GM12878 (cell line): ENCODE results near the gene REPS2.

ENCODE experiments used
- EZH2 ChIP-seq: IDR thresholded peaks from 2 replicates; pipeline ENCODE4 v1.6.1; 2012; ENCODE audit warnings: low read depth, mild to moderate bottlenecking, control low read depth, inconsistent platforms, low read length, borderline replicate concordance; ENCODE audit not compliant: control insufficient read depth
- TF ChIP-seq, protein P1 (sequence below): IDR thresholded peaks from 2 replicates; pipeline ENCODE4 v1.6.1; 2012; ENCODE audit warnings: low read length, inconsistent platforms
- TF ChIP-seq, protein P2 (sequence below): fragments of 450-650 bp; IDR thresholded peaks from 2 replicates; pipeline ENCODE4 v1.6.1; 2016; ENCODE audit warnings: mild to moderate bottlenecking, moderate library complexity, borderline replicate concordance
- TF ChIP-seq, protein P3 (sequence below), 3 experiments: IDR thresholded peaks in 2 of 3; conservative IDR thresholded peaks in 1 of 3; 2 replicates each; pipeline ENCODE4 v1.5.1; 2011; ENCODE audit warnings: low read depth in 3 of 3, low read length in 3 of 3, mild to moderate bottlenecking in 3 of 3, control low read depth in 2 of 3, moderate library complexity in 2 of 3, inconsistent platforms in 1 of 3, mixed read lengths in 1 of 3; ENCODE audit not compliant: control insufficient read depth in 2 of 3, insufficient read depth in 1 of 3; ENCODE audit errors: extremely low read depth in 1 of 3

DNA sequence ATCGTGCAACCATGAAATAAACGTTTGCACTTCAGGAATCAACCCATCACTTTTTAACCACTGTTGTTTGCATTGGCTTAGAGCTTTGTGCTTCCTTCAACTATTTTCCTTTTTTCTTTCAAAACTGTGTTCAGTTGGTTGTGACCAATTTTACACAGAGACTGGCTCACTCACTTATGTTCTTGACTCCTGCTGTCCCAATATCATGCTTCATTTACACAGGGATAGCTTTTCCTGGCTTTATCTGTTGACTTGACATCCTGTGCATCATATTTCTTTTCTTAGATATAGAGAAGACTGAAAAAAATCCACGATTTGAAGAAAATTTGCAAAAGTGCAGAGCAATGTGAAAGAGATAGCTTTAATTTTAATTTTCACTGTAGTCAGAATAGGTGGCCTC lies 38.8 kb downstream of the REPS2 start:
- no peak for TF ChIP-seq EZH2
- TF ChIP-seq, protein P1, sequence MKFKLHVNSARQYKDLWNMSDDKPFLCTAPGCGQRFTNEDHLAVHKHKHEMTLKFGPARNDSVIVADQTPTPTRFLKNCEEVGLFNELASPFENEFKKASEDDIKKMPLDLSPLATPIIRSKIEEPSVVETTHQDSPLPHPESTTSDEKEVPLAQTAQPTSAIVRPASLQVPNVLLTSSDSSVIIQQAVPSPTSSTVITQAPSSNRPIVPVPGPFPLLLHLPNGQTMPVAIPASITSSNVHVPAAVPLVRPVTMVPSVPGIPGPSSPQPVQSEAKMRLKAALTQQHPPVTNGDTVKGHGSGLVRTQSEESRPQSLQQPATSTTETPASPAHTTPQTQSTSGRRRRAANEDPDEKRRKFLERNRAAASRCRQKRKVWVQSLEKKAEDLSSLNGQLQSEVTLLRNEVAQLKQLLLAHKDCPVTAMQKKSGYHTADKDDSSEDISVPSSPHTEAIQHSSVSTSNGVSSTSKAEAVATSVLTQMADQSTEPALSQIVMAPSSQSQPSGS, result no peak
- TF ChIP-seq, protein P2, sequence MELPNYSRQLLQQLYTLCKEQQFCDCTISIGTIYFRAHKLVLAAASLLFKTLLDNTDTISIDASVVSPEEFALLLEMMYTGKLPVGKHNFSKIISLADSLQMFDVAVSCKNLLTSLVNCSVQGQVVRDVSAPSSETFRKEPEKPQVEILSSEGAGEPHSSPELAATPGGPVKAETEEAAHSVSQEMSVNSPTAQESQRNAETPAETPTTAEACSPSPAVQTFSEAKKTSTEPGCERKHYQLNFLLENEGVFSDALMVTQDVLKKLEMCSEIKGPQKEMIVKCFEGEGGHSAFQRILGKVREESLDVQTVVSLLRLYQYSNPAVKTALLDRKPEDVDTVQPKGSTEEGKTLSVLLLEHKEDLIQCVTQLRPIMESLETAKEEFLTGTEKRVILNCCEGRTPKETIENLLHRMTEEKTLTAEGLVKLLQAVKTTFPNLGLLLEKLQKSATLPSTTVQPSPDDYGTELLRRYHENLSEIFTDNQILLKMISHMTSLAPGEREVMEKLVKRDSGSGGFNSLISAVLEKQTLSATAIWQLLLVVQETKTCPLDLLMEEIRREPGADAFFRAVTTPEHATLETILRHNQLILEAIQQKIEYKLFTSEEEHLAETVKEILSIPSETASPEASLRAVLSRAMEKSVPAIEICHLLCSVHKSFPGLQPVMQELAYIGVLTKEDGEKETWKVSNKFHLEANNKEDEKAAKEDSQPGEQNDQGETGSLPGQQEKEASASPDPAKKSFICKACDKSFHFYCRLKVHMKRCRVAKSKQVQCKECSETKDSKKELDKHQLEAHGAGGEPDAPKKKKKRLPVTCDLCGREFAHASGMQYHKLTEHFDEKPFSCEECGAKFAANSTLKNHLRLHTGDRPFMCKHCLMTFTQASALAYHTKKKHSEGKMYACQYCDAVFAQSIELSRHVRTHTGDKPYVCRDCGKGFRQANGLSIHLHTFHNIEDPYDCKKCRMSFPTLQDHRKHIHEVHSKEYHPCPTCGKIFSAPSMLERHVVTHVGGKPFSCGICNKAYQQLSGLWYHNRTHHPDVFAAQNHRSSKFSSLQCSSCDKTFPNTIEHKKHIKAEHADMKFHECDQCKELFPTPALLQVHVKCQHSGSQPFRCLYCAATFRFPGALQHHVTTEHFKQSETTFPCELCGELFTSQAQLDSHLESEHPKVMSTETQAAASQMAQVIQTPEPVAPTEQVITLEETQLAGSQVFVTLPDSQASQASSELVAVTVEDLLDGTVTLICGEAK, result no peak
- TF ChIP-seq, protein P3, sequence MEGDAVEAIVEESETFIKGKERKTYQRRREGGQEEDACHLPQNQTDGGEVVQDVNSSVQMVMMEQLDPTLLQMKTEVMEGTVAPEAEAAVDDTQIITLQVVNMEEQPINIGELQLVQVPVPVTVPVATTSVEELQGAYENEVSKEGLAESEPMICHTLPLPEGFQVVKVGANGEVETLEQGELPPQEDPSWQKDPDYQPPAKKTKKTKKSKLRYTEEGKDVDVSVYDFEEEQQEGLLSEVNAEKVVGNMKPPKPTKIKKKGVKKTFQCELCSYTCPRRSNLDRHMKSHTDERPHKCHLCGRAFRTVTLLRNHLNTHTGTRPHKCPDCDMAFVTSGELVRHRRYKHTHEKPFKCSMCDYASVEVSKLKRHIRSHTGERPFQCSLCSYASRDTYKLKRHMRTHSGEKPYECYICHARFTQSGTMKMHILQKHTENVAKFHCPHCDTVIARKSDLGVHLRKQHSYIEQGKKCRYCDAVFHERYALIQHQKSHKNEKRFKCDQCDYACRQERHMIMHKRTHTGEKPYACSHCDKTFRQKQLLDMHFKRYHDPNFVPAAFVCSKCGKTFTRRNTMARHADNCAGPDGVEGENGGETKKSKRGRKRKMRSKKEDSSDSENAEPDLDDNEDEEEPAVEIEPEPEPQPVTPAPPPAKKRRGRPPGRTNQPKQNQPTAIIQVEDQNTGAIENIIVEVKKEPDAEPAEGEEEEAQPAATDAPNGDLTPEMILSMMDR (IDR thresholded peaks at IDR 0.05 in 2 of 3, conservative IDR thresholded peaks at IDR 0.05 in 1 of 3; ENCODE audit: control insufficient read depth in 2 of 3, extremely low read depth in 1 of 3, insufficient read depth in 1 of 3, low read depth in 3 of 3, low read length in 3 of 3), result no peak
